Measurements from ENCODE around the gene CSGALNACT2. TPM values are rescaled to one million over a fixed set of nuclear protein-coding genes. Genes with fewer than 3 reads are reported as not detected.

Gene CSGALNACT2
- total RNA-seq, 1 experiment from 2014 or later = 22.3 TPM

DNA sequence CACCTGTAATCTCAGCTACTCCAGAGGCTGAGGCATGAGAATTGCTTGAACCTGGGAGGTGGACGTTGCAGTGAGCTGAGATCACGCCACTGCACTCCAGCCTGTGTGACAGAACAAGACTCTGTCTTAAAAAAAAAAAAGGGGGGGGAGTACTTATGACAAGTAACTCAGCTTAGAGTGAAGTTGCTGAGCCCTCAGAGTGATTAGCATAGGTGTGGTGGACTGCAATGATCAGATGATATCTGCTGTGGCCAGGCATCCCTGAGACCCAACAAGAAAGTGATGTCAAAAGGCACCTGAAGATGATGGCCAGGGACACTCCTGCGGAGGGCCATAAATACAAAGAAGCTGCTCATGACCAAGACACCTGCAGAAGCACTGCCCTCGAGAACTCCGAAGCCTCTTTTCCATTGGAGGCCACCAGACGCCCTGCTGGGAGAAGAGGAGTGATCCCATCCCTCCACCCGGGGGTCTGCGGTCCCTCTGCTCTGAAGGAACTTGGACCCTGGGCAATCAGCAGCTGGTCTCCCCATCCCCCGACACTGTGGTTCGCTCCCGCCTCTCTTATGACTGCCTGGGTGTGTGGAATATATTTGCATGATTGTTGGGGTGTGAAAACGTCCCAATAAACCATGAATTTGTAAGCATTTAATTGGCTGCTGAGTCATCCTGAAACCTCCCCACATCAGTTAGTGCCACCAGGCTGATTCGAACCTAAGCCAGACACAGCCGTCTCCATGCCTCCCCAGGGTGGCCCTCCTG, 82.6 kb downstream of the CSGALNACT2 start:
- no peak for TF ChIP-seq POLR2AphosphoS5 (IDR thresholded peaks at IDR 0.05; ENCODE audit: low read depth, low read length)
- no peak for TF ChIP-seq TCF7L2 (IDR thresholded peaks at IDR 0.05; ENCODE audit: low read depth, low read length)
- no peak for TF ChIP-seq SIN3A (IDR thresholded peaks at IDR 0.05; ENCODE audit: borderline replicate concordance, insufficient read depth, low read depth, low read length)
- TF ChIP-seq, protein P1, sequence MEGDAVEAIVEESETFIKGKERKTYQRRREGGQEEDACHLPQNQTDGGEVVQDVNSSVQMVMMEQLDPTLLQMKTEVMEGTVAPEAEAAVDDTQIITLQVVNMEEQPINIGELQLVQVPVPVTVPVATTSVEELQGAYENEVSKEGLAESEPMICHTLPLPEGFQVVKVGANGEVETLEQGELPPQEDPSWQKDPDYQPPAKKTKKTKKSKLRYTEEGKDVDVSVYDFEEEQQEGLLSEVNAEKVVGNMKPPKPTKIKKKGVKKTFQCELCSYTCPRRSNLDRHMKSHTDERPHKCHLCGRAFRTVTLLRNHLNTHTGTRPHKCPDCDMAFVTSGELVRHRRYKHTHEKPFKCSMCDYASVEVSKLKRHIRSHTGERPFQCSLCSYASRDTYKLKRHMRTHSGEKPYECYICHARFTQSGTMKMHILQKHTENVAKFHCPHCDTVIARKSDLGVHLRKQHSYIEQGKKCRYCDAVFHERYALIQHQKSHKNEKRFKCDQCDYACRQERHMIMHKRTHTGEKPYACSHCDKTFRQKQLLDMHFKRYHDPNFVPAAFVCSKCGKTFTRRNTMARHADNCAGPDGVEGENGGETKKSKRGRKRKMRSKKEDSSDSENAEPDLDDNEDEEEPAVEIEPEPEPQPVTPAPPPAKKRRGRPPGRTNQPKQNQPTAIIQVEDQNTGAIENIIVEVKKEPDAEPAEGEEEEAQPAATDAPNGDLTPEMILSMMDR (IDR thresholded peaks at IDR 0.05) = no peak
- TF ChIP-seq, protein P2, sequence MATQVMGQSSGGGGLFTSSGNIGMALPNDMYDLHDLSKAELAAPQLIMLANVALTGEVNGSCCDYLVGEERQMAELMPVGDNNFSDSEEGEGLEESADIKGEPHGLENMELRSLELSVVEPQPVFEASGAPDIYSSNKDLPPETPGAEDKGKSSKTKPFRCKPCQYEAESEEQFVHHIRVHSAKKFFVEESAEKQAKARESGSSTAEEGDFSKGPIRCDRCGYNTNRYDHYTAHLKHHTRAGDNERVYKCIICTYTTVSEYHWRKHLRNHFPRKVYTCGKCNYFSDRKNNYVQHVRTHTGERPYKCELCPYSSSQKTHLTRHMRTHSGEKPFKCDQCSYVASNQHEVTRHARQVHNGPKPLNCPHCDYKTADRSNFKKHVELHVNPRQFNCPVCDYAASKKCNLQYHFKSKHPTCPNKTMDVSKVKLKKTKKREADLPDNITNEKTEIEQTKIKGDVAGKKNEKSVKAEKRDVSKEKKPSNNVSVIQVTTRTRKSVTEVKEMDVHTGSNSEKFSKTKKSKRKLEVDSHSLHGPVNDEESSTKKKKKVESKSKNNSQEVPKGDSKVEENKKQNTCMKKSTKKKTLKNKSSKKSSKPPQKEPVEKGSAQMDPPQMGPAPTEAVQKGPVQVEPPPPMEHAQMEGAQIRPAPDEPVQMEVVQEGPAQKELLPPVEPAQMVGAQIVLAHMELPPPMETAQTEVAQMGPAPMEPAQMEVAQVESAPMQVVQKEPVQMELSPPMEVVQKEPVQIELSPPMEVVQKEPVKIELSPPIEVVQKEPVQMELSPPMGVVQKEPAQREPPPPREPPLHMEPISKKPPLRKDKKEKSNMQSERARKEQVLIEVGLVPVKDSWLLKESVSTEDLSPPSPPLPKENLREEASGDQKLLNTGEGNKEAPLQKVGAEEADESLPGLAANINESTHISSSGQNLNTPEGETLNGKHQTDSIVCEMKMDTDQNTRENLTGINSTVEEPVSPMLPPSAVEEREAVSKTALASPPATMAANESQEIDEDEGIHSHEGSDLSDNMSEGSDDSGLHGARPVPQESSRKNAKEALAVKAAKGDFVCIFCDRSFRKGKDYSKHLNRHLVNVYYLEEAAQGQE (IDR thresholded peaks at IDR 0.05; ENCODE audit: insufficient read depth in 1 of 2, low read depth in 2 of 2, low read length in 1 of 2) = no peak
- in situ Hi-C loops (cut with HindIII; ENCODE audit: low pct_unique_long_range_greater_than_20kb, low sequenced_read_pairs) (no loop called here), intact Hi-C loops (cut with micrococcal nuclease; ENCODE audit: unreplicated experiment) (no loop called here)
- Histone ChIP-seq H3K4me3 (ENCODE audit: low read depth in 2 of 2, low read length in 2 of 2) (no peak overlapping the region), H3K4me1 (ENCODE audit: control insufficient read depth, insufficient read depth, low read length) (peaks cover 3% of the 10 kb centered on the region; the same call in 1 of the 2 replicates), H3K27ac (ENCODE audit: low read length) (no peak overlapping the region), H3K36me3 (ENCODE audit: control insufficient read depth, insufficient read depth, low read length) (no peaks in the 10 kb centered on the region), H3K9me3 (ENCODE audit: control insufficient read depth, insufficient read depth, low read depth, low read length) (no peaks in the 10 kb centered on the region), H3K27me3 (ENCODE audit: control insufficient read depth, insufficient read depth, low read length) (no peaks in the 10 kb centered on the region)
- POLR2A ChIA-PET = no interaction called here
- DNase-seq (ENCODE audit: low read depth, low spot score) (no peak), ATAC-seq (no peak)
- CTCF ChIA-PET = interaction anchor here (0.8 to 1.3 kb wide), 2 partner anchors 16 to 42 kb away, joined by 4 to 14 read pairs; no protein-coding TSS in a partner anchor
- BruUV-seq (replicated peaks) = no TSS peak

DNA sequence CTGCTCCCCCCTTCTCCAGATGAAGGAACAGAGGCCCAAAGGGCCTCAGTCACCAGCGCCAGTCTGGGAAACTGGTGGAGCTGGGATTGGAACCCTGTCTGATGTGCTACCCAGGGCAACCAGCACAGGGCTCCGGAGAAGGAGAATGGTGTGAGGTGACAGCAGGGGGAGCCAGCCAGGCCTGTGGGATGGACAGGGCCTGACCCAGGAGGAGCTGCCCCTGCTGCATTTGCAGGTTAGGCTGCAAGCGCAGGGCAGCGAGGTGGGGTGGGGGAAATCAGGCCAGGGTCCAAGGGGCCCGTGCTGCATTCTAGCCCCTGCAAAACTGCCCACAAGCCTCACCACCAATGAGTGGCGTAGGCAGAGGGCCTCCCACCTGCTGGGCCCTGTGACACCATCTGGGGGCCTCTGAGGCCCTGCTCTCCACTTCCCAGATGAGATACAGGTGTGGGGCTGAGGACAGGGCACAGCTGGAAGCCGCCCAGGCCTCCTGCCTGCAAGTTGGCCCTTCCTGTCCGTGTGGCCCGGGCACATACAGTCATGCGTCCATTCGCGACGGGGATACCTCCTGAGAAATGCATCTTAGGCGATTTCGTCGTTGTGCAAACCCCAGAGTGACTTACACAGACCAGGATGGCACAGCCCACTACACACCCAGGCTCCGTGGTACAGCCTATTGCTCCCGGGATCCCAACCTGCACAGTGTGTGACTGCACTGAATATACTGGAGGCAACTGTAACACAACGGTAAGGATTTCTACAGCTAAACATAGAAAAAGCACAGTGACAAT, 83.4 kb downstream of the CSGALNACT2 start:
- BruUV-seq (replicated peaks) = no TSS peak
- Histone ChIP-seq H3K4me3 (ENCODE audit: low read depth in 2 of 2, low read length in 2 of 2) (no peak overlapping the region), H3K4me1 (ENCODE audit: control insufficient read depth, insufficient read depth, low read length) (peaks cover 3% of the 10 kb centered on the region; the same call in 1 of the 2 replicates), H3K27me3 (ENCODE audit: control insufficient read depth, insufficient read depth, low read length) (no peaks in the 10 kb centered on the region), H3K36me3 (ENCODE audit: control insufficient read depth, insufficient read depth, low read length) (no peaks in the 10 kb centered on the region), H3K9me3 (ENCODE audit: control insufficient read depth, insufficient read depth, low read depth, low read length) (no peaks in the 10 kb centered on the region), H3K27ac (ENCODE audit: low read length) (no peak overlapping the region)
- peak; percentile 77 for ATAC-seq
- in situ Hi-C loops (cut with HindIII; ENCODE audit: low pct_unique_long_range_greater_than_20kb, low sequenced_read_pairs) (no loop called here), intact Hi-C loops (cut with micrococcal nuclease; ENCODE audit: unreplicated experiment) (no loop called here)
- DNase-seq (ENCODE audit: low read depth, low spot score) = no peak
- ChIA-PET POLR2A (no interaction called here), CTCF (interaction anchor here (0.5 to 1.1 kb wide), 4 partner anchors 8 to 73 kb away, joined by 3 to 4 read pairs (median 4); no protein-coding TSS in a partner anchor)
- TF ChIP-seq TCF7L2 (IDR thresholded peaks at IDR 0.05; ENCODE audit: low read depth, low read length) = no peak
- TF ChIP-seq, protein P2 (IDR thresholded peaks at IDR 0.05; ENCODE audit: insufficient read depth in 1 of 2, low read depth in 2 of 2, low read length in 1 of 2) = no peak
- TF ChIP-seq, protein P1 (IDR thresholded peaks at IDR 0.05) = no peak; the same call in 1 of the 2 replicates
- TF ChIP-seq POLR2AphosphoS5 (IDR thresholded peaks at IDR 0.05; ENCODE audit: low read depth, low read length) = no peak
- no peak for TF ChIP-seq SIN3A (IDR thresholded peaks at IDR 0.05; ENCODE audit: borderline replicate concordance, insufficient read depth, low read depth, low read length)

All from Panc1 (cell line).